WTC11 (cell line): ENCODE data around the gene APOBEC3H.
"Not testable (repeated sequence)": the region's sequence is repeated elsewhere in the genome, so short reads cannot be mapped to it uniquely, and the experiment has no call there.

Experiments used
- CBFB ChIP-seq: sonication (generic); formaldehyde crosslinking; IDR thresholded peaks from 2 replicates; pipeline ENCODE4 v1.8.1; 2022; ENCODE audit warnings: mild to moderate bottlenecking, low read depth, missing genetic modification reagents
- NFYB ChIP-seq: sonication (generic); formaldehyde crosslinking; conservative IDR thresholded peaks from 2 replicates; pipeline ENCODE4 v1.8.0; 2022; ENCODE audit warnings: low read depth, missing genetic modification reagents
- ZNF138 ChIP-seq: sonication (generic); formaldehyde crosslinking; conservative IDR thresholded peaks from 2 replicates; pipeline ENCODE4 v1.8.1; 2022; ENCODE audit warnings: mild to moderate bottlenecking, moderate library complexity, missing genetic modification reagents
- TF ChIP-seq, protein P1 (sequence below): fragments of 200-600 bp; IDR thresholded peaks from 2 replicates; pipeline ENCODE4 v1.8.0; 2022; ENCODE audit warnings: antibody characterized with exemption
- TF ChIP-seq, protein P2 (sequence below): sonication (generic); formaldehyde crosslinking; IDR thresholded peaks from 2 replicates; pipeline ENCODE4 v1.8.0; 2023; ENCODE audit warnings: mild to moderate bottlenecking, missing genetic modification reagents
- TF ChIP-seq, protein P3 (sequence below): sonication (generic); formaldehyde crosslinking; IDR thresholded peaks from 2 replicates; pipeline ENCODE4 v1.8.0; 2022; ENCODE audit warnings: mild to moderate bottlenecking, missing genetic modification reagents
- TF ChIP-seq, protein P4 (sequence below): sonication (generic); formaldehyde crosslinking; IDR thresholded peaks from 2 replicates; pipeline ENCODE4 v1.8.1; 2023; ENCODE audit warnings: mild to moderate bottlenecking, missing genetic modification reagents, moderate library complexity
- TF ChIP-seq, protein P5 (sequence below): fragments of 250-450 bp; sonication (Bioruptor Pico); conservative IDR thresholded peaks from 2 replicates; pipeline ENCODE4 v1.9.0; 2021; ENCODE audit warnings: mild to moderate bottlenecking
- TF ChIP-seq, protein P6 (sequence below): sonication (generic); formaldehyde crosslinking; IDR thresholded peaks from 2 replicates; pipeline ENCODE4 v1.8.1; 2022; ENCODE audit warnings: mild to moderate bottlenecking, moderate library complexity, missing genetic modification reagents
- TF ChIP-seq, protein P7 (sequence below): sonication (generic); formaldehyde crosslinking; IDR thresholded peaks from 2 replicates; pipeline ENCODE4 v1.8.1; 2023; ENCODE audit warnings: mild to moderate bottlenecking, missing genetic modification reagents, borderline replicate concordance
- TF ChIP-seq, protein P8 (sequence below): sonication (generic); formaldehyde crosslinking; IDR thresholded peaks from 2 replicates; pipeline ENCODE4 v1.8.1; 2023; ENCODE audit warnings: mild to moderate bottlenecking, missing genetic modification reagents

DNA sequence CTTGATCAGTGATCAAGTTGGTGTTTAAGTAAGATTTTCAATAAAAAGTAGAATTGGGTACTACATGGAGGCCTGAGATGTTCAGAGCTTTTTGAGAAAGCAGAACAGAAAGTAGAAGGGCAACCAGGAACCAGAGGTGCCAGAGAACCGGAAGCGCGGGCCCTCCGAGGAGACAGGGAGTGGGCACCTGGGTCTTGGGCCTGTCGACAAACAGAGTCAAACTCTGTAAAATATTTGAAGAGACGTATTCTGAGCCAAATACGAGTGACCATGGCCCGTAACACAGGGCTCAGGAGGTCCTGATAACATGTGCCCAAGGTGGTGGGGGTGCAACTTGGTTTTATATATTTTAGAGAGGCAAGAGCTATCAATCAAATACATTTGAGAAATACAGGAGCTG lies 33.1 kb upstream of the APOBEC3H start:
- TF ChIP-seq, protein P1, sequence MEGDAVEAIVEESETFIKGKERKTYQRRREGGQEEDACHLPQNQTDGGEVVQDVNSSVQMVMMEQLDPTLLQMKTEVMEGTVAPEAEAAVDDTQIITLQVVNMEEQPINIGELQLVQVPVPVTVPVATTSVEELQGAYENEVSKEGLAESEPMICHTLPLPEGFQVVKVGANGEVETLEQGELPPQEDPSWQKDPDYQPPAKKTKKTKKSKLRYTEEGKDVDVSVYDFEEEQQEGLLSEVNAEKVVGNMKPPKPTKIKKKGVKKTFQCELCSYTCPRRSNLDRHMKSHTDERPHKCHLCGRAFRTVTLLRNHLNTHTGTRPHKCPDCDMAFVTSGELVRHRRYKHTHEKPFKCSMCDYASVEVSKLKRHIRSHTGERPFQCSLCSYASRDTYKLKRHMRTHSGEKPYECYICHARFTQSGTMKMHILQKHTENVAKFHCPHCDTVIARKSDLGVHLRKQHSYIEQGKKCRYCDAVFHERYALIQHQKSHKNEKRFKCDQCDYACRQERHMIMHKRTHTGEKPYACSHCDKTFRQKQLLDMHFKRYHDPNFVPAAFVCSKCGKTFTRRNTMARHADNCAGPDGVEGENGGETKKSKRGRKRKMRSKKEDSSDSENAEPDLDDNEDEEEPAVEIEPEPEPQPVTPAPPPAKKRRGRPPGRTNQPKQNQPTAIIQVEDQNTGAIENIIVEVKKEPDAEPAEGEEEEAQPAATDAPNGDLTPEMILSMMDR: not testable (repeated sequence)
- not testable (repeated sequence) for TF ChIP-seq NFYB, CBFB, ZNF138 (CRISPR knock-in tag)
- TF ChIP-seq, protein P2, sequence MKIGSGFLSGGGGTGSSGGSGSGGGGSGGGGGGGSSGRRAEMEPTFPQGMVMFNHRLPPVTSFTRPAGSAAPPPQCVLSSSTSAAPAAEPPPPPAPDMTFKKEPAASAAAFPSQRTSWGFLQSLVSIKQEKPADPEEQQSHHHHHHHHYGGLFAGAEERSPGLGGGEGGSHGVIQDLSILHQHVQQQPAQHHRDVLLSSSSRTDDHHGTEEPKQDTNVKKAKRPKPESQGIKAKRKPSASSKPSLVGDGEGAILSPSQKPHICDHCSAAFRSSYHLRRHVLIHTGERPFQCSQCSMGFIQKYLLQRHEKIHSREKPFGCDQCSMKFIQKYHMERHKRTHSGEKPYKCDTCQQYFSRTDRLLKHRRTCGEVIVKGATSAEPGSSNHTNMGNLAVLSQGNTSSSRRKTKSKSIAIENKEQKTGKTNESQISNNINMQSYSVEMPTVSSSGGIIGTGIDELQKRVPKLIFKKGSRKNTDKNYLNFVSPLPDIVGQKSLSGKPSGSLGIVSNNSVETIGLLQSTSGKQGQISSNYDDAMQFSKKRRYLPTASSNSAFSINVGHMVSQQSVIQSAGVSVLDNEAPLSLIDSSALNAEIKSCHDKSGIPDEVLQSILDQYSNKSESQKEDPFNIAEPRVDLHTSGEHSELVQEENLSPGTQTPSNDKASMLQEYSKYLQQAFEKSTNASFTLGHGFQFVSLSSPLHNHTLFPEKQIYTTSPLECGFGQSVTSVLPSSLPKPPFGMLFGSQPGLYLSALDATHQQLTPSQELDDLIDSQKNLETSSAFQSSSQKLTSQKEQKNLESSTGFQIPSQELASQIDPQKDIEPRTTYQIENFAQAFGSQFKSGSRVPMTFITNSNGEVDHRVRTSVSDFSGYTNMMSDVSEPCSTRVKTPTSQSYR (CRISPR knock-in tag): not testable (repeated sequence)
- TF ChIP-seq, protein P3, sequence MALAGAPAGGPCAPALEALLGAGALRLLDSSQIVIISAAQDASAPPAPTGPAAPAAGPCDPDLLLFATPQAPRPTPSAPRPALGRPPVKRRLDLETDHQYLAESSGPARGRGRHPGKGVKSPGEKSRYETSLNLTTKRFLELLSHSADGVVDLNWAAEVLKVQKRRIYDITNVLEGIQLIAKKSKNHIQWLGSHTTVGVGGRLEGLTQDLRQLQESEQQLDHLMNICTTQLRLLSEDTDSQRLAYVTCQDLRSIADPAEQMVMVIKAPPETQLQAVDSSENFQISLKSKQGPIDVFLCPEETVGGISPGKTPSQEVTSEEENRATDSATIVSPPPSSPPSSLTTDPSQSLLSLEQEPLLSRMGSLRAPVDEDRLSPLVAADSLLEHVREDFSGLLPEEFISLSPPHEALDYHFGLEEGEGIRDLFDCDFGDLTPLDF (CRISPR knock-in tag): not testable (repeated sequence)
- TF ChIP-seq, protein P4, sequence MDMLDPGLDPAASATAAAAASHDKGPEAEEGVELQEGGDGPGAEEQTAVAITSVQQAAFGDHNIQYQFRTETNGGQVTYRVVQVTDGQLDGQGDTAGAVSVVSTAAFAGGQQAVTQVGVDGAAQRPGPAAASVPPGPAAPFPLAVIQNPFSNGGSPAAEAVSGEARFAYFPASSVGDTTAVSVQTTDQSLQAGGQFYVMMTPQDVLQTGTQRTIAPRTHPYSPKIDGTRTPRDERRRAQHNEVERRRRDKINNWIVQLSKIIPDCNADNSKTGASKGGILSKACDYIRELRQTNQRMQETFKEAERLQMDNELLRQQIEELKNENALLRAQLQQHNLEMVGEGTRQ (CRISPR knock-in tag): not testable (repeated sequence)
- TF ChIP-seq, protein P5, sequence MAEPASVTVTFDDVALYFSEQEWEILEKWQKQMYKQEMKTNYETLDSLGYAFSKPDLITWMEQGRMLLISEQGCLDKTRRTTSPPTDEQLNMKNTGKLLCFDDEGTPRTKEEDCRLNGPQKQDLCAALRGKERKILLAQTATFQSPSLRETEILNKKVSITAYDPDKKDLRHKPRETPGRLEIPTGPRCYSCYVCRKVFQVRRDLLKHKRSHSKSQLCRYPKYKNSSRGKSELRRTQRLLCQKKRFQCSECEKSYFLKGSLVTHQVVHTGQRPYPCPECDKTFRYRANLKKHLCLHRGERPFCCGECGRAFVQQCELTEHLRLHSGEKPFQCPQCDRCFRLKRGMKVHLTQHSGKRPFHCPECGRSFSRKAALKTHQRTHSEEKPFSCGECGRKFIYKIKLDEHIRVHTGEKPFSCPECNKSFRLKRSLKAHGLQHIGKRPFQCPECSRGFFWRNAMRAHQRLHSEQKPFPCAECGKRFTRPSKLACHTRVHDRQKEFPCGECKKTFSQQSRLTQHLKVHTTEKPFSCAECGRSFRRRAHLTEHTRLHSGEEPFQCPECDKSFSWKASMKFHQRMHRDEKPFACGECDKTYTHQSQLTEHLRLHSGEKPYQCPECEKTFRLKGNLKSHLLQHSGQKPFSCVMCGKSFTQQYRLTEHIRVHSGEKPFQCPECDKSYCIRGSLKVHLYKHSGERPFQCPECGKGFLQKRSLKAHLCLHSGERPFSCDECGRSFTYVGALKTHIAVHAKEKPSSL (CRISPR knock-in tag): not testable (repeated sequence)
- TF ChIP-seq, protein P6, sequence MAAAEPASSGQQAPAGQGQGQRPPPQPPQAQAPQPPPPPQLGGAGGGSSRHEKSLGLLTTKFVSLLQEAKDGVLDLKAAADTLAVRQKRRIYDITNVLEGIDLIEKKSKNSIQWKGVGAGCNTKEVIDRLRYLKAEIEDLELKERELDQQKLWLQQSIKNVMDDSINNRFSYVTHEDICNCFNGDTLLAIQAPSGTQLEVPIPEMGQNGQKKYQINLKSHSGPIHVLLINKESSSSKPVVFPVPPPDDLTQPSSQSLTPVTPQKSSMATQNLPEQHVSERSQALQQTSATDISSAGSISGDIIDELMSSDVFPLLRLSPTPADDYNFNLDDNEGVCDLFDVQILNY (CRISPR knock-in tag): not testable (repeated sequence)
- TF ChIP-seq, protein P7, sequence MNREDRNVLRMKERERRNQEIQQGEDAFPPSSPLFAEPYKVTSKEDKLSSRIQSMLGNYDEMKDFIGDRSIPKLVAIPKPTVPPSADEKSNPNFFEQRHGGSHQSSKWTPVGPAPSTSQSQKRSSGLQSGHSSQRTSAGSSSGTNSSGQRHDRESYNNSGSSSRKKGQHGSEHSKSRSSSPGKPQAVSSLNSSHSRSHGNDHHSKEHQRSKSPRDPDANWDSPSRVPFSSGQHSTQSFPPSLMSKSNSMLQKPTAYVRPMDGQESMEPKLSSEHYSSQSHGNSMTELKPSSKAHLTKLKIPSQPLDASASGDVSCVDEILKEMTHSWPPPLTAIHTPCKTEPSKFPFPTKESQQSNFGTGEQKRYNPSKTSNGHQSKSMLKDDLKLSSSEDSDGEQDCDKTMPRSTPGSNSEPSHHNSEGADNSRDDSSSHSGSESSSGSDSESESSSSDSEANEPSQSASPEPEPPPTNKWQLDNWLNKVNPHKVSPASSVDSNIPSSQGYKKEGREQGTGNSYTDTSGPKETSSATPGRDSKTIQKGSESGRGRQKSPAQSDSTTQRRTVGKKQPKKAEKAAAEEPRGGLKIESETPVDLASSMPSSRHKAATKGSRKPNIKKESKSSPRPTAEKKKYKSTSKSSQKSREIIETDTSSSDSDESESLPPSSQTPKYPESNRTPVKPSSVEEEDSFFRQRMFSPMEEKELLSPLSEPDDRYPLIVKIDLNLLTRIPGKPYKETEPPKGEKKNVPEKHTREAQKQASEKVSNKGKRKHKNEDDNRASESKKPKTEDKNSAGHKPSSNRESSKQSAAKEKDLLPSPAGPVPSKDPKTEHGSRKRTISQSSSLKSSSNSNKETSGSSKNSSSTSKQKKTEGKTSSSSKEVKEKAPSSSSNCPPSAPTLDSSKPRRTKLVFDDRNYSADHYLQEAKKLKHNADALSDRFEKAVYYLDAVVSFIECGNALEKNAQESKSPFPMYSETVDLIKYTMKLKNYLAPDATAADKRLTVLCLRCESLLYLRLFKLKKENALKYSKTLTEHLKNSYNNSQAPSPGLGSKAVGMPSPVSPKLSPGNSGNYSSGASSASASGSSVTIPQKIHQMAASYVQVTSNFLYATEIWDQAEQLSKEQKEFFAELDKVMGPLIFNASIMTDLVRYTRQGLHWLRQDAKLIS: not testable (repeated sequence)
- TF ChIP-seq, protein P8, sequence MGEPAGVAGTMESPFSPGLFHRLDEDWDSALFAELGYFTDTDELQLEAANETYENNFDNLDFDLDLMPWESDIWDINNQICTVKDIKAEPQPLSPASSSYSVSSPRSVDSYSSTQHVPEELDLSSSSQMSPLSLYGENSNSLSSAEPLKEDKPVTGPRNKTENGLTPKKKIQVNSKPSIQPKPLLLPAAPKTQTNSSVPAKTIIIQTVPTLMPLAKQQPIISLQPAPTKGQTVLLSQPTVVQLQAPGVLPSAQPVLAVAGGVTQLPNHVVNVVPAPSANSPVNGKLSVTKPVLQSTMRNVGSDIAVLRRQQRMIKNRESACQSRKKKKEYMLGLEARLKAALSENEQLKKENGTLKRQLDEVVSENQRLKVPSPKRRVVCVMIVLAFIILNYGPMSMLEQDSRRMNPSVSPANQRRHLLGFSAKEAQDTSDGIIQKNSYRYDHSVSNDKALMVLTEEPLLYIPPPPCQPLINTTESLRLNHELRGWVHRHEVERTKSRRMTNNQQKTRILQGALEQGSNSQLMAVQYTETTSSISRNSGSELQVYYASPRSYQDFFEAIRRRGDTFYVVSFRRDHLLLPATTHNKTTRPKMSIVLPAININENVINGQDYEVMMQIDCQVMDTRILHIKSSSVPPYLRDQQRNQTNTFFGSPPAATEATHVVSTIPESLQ (CRISPR knock-in tag): not testable (repeated sequence)
